SKM-1 (cell line): ENCODE data around the gene MRPL46.
"Not testable (repeated sequence)": the region's sequence is repeated elsewhere in the genome, so short reads cannot be mapped to it uniquely, and the experiment has no call there.

Experiments used
- DNase-seq: peaks from one replicate; lab custom pipeline; 2025; ENCODE audit not compliant: unreplicated experiment; lab: John Stamatoyannopoulos, UW

MRPL46 gene

DNA sequence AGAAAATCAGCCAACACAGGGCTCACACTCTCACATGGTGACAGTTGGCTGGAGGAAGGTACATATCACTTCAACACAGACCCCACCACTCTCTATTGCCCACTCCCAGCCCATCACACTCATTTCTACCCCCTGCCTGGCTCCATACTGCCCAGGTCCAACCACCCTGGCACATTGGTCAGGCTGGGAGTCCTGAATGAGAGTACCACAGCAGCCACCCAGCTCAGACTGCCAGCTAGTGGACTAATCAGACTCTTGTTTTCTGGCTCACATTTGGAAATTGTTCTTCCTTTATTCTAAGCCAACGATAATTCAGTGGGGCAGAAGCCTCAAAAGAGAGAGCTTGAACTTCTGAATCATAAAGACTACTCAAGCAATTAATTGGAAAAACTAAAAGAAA lies 20.0 kb downstream of the MRPL46 start:
- DNase-seq: no peak

DNA sequence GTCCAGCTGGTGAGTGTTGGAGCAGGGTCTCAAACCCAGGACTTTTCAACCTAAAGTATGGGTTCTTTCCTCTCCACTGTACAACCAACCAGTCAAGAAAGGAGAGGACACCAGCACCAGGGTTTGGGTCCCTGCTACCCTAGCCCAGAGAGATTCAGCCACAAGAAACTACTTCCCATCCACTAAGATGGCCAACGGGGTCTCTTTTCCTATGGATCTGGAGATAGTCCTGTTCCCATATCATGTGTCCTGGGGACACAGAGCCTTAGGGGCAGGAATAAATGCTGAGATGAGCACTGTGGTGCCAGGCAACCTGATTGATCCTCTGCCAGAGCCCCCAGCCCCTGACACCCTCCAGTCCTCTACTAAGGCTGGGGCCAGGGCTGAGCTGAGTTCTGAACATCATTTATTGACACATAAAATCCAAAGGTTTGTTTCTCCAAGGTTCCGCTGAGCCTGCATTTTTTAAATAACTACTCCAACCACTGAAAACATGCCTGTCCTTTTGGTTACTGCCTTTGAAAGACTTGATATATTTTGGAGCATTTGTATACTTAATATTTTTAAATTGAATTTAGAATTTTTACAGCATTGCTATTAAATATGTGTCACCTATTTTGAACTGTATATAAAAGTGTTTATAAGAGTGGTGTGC lies 26.0 kb downstream of the MRPL46 start:
- DNase-seq: no peak

DNA sequence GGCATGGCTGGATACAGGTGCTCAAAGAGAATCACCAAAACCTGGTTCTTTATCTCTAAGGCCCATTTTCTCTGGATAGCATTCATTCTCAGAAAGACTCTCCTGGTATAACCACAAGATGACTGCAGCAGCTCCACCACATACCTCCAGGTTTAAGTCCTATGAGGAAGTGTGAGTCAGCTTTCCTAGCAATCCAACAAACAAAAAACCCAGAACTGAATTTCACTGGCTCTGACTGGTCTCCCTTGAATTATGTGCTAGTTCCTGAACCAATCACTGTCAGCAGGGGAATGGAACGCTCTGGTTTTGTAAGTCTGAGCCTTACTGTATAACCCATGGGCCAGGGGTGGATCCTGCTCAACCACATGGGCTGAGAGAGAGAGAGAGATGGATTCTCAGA lies 27.2 kb downstream of the MRPL46 start:
- no peak for DNase-seq

DNA sequence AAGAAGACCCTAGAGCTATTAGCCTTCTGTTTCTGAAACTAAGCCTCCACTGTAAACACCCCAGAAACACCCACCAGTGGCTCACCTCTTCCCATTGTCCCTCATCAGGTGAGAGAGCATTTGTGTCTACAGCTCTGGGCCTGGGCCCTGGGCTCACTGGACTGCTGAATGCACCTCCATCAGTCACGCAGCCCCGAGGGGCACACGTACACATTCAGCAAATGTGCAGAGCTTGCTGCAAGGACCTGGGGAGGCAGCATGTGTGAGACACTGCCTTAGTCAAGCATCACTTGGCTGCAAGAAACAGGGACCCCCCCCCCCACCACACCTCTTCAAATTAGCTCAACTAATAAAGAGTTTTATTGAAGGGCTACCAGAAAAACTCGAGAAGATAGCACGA lies 29.0 kb downstream of the MRPL46 start:
- no peak for DNase-seq

DNA sequence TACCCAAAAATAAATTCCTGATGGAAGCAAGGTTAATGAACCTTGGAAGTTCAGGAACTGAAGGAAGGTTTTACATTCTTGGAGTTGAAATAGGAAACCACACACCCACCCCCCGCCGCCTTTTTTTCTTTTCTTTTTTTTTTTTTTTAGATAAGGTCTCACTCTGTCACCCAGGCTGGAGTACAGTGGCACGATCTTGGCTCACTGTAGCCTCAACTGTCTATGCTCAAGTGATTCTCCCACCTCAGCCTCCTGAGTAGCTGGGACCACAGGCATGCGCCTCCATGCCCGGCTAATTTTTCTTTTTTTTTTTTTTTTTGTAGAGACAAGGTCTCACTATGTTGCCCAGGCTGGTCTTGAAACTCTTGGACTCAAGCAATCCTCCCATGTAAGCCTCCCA lies 33.1 kb downstream of the MRPL46 start:
- not testable (repeated sequence) for DNase-seq

DNA sequence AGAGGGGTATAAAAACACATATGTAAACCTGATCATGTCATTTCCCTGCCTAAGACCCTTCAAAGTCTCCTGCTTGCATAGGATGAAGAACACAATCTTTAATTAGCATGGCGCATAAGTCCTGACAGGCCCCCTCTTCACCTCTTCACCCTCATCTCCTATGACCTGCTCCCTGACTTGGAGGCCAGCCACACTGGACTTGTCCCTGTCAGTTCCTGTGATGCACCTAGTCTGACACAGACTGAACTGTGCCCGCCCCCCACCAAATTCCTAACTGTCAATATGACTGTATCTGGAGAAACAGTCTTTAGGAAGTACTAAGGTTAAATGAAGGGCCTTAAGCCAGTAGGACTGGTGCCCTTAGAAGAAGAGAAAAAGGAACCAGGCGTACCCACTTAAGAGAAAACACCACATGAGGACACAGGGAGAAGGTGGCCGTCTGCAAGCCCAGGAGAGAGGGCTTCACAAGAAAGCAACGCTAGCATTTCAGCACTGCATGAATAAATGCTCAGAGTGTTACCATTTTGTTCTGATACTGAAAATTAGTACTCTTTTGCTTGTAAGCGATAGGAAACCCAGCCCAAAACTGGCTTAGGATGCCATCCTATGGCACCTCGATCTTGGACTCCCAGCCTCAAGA lies 34.0 kb downstream of the MRPL46 start:
- no peak for DNase-seq

DNA sequence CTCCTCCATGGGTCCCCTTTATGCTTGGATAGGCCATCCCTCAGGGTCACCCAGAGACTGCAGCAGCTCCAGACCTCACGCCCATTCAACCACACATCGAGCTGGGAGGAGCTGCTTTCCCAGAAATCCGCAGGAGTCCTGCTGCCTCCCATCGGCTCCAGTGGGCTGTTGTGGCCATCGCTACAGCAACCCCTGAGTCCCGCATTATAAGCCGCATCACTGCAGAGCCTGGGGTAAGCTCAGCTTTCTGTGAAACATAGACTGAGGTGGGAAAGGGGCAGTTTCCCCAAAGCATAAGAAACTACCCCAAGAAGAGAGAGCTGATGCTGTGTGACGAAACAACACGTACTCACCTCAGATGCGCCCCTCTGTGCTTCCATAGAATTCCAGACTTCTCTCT lies 35.7 kb downstream of the MRPL46 start:
- DNase-seq: no peak

DNA sequence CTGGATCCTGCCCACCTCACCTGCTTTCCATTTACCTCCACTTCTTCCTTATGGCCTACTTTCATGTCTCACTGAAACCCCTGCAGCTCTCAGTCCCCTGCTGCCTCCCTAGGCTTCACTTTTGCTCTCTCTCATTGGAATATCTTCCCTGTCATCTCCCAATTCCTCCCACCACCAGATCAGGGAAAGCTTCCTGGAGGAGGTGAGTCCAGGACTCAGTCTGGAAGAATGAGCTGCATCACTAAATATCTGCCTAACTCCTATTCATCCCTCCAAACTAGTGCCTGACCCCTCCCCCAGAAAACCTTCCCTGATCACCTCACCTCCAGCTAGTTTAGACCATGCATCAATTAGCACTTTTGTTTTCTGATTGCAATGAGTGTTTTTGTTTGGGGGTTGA lies 37.1 kb downstream of the MRPL46 start:
- DNase-seq: no peak

DNA sequence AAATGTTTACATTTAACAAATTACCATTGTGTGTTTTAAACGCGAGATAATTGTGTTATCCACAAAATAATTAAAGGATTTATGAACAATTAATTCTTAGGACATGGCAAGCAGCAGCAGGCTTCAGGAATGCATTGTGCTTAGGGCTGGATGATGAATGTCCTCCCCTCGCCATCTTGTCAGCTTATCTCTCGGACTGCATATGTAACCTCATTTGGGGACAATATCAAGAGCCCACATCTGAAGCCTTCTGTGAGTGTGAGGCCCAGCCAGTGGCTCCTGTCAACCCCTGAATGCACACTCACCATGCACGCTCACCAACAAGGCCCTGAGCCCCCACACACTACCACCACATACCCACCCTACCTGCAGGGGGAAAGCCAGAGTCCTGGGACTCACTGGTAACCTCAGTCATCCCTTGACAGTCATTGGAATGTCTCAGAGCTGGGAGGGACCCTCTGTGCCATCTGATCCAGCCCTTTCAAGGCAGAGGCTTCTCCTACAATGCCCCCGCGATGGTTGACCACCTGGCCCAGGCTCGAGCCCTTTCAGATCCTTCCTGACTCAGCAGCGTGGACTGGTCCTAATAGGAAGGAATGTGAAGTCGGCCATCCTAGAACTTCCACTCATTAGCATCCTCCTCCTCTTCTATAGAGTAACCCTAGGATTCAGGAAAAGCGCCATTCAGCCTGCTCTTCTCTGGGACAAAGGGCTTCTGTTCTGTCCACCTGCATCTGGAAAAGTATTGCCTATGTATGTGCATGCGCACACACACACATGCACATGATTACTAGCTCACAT lies 38.2 kb downstream of the MRPL46 start:
- DNase-seq: no peak

DNA sequence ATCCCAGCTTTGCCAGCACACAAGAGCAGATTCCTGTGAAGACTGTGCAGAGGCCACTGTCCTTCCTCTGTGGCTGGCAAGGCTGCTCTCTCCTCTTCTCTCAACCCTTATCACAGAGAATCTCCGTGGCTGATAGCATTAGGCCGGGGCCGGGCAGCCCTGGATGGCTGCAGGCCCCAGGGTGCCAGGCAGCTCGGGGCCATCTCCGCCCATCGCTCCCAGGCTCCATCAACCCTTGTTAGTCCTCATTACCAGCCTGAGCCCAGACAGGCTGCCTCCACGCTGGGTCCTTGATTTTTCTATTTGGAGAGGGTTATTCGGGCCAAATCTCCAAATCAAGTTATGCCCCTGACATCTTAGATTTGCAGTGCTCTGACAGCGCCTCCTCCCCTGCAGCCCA lies 39.1 kb downstream of the MRPL46 start:
- DNase-seq: no peak

DNA sequence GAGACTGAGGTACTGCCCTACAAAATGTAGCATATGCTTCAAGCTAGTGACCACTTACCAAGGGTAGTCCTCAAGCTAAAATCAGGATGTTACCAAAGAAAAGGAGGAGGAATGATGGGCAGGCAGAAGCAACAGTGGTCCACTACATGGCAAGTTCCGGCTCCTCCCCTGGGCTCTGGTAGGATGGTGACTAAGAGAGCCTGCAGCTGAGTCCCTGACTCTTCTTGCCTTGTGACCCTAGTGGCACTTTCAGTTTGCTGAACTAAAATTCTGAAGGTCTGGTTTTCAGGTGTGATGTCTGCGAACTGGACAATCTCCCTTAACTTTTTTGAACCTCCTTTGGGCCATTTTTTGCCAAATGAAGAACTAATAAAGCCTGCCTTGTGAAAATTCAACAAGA lies 40.9 kb downstream of the MRPL46 start:
- no peak for DNase-seq

DNA sequence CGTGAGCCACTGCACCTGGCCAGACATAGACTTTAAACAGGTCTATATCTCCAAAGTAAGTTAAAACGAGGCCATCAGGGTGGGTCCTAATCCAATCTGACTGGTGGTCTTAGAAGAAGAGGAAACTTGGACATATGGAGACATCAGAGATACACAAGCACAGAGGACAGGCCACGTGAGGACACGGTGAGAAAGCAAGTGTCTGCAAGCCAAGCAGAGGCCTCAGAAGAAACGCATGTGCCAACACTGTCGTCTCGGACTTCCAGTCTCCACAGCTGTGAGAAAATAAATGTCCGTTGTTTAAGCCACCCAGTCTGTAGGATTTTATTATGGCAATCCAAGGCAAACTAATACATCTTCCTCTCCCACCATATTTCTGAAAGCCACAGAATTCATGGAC lies 43.9 kb downstream of the MRPL46 start:
- DNase-seq: no peak

DNA sequence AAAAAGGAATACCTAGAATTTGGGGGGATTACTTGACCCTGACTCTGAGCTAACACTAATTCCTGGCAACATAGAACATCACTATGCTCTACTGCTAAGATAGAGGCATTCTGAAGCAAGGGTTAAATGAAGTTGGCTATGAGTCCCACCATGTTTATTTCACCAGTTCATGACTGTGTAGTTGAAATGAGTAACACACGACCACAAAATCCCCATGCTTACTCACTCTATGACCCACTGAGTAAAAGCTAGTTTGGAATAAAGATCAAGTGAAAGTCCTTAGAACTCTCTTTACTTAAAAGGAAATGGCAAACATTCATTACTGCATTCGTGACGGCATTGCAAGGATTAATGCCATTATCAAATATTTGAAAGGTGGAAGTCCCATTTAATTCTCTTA lies 47.4 kb downstream of the MRPL46 start:
- no peak for DNase-seq
